A204.1 (cell line): ENCODE measurements around the gene ANO7.

ENCODE experiments used
- FAIRE-seq: peaks from 2 replicates; lab custom pipeline; 2012; peaks lifted over from hg19 to GRCh38; lab: Jason Lieb, UNC

ANO7 gene

GRCh38 chr2:241274127-241274526 is 85.7 kb downstream of the ANO7 start:
- no peak for FAIRE-seq
